Psoas muscle (tissue), 8 donors: ENCODE measurements around the gene STX4. TPM values are rescaled to one million over a fixed set of nuclear protein-coding genes. Genes with fewer than 3 reads are reported as not detected.

Experiments
- ATAC-seq, 4 donors: fragments of 200-7000 bp; cut with Tn5 transposase; one replicate each; pipeline ENCODE4 v1.9.1; 2020; ENCODE audit warnings: moderate library complexity in 3 of 4, mild to moderate bottlenecking in 2 of 4
- DNase-seq, 2 donors: peaks; one replicate each; pipeline ENCODE4 v3.0.0-alpha.2; 2020
- H3K27ac ChIP-seq: fragments of 200-600 bp; one replicate; pipeline ENCODE4 v1.8.0; 2022
- H3K27me3 ChIP-seq, 3 donors: fragments of 200-600 bp in 1 of 3; one replicate each; pipeline versions ENCODE4 v1.6.1 to v1.8.0; 2013 to 2022; ENCODE audit warnings: low read length in 2 of 3, mild to moderate bottlenecking in 2 of 3, moderate library complexity in 1 of 3; ENCODE audit not compliant: insufficient read depth in 3 of 3
- H3K36me3 ChIP-seq, 2 donors: fragments of 200-600 bp in 1 of 2; one replicate each; pipeline versions ENCODE4 v1.6.1 to v1.8.0; 2013 to 2022; ENCODE audit warnings: low read depth in 1 of 2, mild to moderate bottlenecking in 1 of 2, moderate library complexity in 1 of 2; ENCODE audit not compliant: insufficient read depth in 1 of 2
- H3K4me1 ChIP-seq: fragments of 200-600 bp; one replicate; pipeline ENCODE4 v1.8.0; 2022
- H3K4me3 ChIP-seq: fragments of 200-600 bp; one replicate; pipeline ENCODE4 v1.8.0; 2022; ENCODE audit warnings: mild to moderate bottlenecking
- H3K9me3 ChIP-seq: fragments of 200-600 bp; one replicate; pipeline ENCODE4 v1.8.0; 2022
- WGBS, 3 donors: extraction: QIAGEN DNeasy Blood & Tissue Kit; methylation state at CpG; one replicate each; pipeline versions ENCODE4 v1.1.6 to v1.1.7; 2013; 5-methylcytosine and 5-hydroxymethylcytosine counted together
- intact Hi-C, 2 donors: fragments of 100-400 bp; cut with DNase I; formaldehyde crosslinking; loops; one replicate each; pipeline versions ENCODE4 v1.11.0 to v1.14.2; 2022
- polyA plus RNA-seq, 3 donors: library from polyadenylated mRNA; stranded (reverse); fragments of 200-250 nt; gene quantifications; one replicate each; pipeline ENCODE4 v1.2.3, GENCODE V29; 2013
- total RNA-seq, 4 donors: library from RNA; stranded (reverse); fragmentation: NEBNext Ultra II Directional in 2 of 4; extraction: Animal tissue kit (Norgen Biotek cat#: 25700) in 2 of 4; gene quantifications; one replicate each; pipeline versions ENCODE4 v1.2.1 to v1.2.4, GENCODE V29; 2021 to 2023
- TF ChIP-seq, protein P1 (sequence below): fragments of 200-600 bp; IDR thresholded peaks from one replicate; pipeline ENCODE4 v1.8.0; 2022; ENCODE audit warnings: antibody characterized with exemption
- donor health status: healthy with polysubstance abuse.
- donor health status: DM: no; HTN: no; CAD: no; lungs with moderate emphysema.
- donor health status: Bipolar disorder and iron deficiency.
- donor health status: healthy.
- donor health status: DM: yes; HTN: yes; CAD: no.
- donor health status: DM: no; HTN: no; CAD: no.
- donor health status: DM: no; HTN: no; CAD: no.
- donor health status: DM: yes; HTN: yes; CAD: no.

STX4 gene
- total and polyA plus RNA-seq, 7 donors = 47.6 to 123 (median 57.8) TPM

DNA sequence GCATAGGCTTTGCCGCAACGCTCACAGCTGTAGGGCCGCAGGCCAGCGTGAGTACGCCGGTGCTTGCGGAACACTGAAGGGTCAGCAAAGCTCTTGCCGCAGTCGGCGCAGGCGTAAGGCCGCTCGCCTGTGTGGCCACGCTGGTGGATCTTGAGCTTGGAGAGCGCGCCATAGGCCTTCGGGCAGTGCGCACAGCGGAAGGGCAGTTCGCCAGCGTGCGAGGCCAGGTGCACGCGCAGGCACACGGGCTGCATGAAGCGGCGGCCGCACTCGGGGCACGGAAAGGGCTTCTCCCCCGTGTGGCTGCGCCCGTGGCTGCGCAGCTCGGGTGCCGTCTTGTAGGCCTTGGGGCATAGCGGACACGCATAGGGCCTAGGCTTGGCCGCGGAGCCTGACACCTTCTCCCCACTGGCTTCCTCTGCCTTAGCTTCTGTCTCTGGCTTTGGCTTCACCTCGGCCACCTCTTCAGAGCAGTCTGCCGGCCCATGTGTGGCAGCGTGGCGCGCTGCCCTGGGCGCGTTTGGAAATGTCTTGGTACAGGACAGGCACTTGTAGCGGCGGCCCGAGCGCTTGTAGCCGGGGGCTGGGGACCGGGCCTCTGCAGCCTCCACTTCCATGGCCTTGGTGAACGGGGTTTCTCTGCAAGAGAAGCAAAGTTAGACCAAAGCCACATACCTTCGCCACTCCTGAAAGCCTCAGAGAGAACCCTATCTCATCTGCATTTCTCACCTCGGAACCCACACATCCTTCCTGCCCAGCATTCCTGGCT lies 30.7 kb downstream of the STX4 start:
- Histone ChIP-seq H3K36me3 (peaks cover 0 to 39% of the 10 kb centered on the region in 2 donors), H3K4me3 (no peak overlapping the region), H3K27me3 (no peaks in the 10 kb centered on the region), H3K4me1 (peaks cover 11% of the 10 kb centered on the region), H3K9me3 (no peaks in the 10 kb centered on the region), H3K27ac (peak overlapping the region; percentile 81)
- 89 to 91% (median 91%) methylated on average over 44 to 56 of the region's 56 CpGs for WGBS, 3 donors
- DNase-seq (peak in 1 of 2 donors; percentile 55), ATAC-seq (no peak)
- TF ChIP-seq, protein P1, sequence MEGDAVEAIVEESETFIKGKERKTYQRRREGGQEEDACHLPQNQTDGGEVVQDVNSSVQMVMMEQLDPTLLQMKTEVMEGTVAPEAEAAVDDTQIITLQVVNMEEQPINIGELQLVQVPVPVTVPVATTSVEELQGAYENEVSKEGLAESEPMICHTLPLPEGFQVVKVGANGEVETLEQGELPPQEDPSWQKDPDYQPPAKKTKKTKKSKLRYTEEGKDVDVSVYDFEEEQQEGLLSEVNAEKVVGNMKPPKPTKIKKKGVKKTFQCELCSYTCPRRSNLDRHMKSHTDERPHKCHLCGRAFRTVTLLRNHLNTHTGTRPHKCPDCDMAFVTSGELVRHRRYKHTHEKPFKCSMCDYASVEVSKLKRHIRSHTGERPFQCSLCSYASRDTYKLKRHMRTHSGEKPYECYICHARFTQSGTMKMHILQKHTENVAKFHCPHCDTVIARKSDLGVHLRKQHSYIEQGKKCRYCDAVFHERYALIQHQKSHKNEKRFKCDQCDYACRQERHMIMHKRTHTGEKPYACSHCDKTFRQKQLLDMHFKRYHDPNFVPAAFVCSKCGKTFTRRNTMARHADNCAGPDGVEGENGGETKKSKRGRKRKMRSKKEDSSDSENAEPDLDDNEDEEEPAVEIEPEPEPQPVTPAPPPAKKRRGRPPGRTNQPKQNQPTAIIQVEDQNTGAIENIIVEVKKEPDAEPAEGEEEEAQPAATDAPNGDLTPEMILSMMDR = no peak
- intact Hi-C loops = no loop called here

DNA sequence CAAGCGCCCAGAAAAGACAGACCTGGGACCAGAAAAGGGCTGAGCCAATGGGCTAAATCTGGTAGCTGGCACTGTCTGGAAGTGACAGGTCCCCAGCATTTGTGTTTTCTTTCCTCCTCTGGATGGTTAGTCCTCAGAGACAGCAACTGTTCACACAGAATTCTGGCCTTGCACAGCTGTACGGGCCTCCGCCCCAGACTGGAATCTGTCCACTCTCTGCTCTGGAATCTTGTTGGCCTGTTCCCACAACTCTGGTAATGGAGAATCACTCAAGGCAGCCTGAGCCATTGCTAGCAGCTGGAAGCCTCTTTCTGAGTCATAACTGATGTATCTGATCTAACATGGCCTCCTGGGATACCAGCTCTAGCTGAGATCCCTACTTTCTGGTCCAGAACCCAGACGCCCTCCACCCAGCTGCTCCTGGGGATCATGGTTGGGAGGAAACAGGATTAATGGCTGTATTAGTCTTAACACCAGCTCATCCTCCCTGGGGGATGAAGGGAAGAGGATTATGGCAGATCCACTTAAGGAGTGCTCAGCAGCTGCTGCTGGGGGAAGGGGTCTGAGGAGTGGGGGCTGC lies 31.6 kb downstream of the STX4 start:
- H3K4me1 ChIP-seq = peaks cover 11% of the 10 kb centered on the region
- ATAC-seq = peak; percentile 92 to 97 (median 94)
- no peaks in the 10 kb centered on the region for H3K9me3 ChIP-seq
- DNase-seq = peak; percentile 80 to 84
- no peak overlapping the region for H3K4me3 ChIP-seq
- 25 to 34% (median 26%) methylated on average over 4 of the region's 4 CpGs for WGBS, 3 donors
- peaks cover 0 to 34% of the 10 kb centered on the region in 2 donors for H3K36me3 ChIP-seq
- intact Hi-C loops = no loop called here
- TF ChIP-seq, protein P1 = no peak
- peak overlapping the region; percentile 81 for H3K27ac ChIP-seq
- H3K27me3 ChIP-seq = no peaks in the 10 kb centered on the region

DNA sequence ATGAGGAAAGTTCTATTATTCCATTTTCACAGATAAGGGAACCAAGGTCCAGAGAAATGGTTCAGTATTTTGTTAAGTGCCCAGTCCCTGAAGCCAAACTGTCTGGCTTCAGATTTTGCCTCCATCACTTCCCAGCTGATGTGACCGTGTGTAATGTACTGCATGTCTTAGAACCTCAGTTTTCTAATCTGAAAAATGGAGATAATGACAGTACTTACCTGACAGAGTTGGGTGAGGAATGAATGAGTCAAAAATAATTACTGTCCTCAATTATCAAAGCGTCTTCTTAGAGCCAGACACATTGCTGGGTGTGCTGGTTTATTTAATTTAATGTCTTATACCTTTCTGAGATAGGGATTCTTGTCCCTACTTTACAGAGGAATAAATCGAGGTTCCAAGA lies 34.0 kb downstream of the STX4 start:
- no peaks in the 10 kb centered on the region for H3K27me3 ChIP-seq
- no peaks in the 10 kb centered on the region for H3K9me3 ChIP-seq
- TF ChIP-seq, protein P1 = no peak
- no peak overlapping the region for H3K4me3 ChIP-seq
- peaks cover 15% of the 10 kb centered on the region for H3K4me1 ChIP-seq
- H3K36me3 ChIP-seq = peaks cover 0 to 10% of the 10 kb centered on the region in 2 donors
- intact Hi-C loops = no loop called here
- WGBS, 3 donors = 91 to 96% (median 94%) methylated on average over 3 of the region's 3 CpGs
- no peak for ATAC-seq
- DNase-seq = no peak
- no peak overlapping the region for H3K27ac ChIP-seq

DNA sequence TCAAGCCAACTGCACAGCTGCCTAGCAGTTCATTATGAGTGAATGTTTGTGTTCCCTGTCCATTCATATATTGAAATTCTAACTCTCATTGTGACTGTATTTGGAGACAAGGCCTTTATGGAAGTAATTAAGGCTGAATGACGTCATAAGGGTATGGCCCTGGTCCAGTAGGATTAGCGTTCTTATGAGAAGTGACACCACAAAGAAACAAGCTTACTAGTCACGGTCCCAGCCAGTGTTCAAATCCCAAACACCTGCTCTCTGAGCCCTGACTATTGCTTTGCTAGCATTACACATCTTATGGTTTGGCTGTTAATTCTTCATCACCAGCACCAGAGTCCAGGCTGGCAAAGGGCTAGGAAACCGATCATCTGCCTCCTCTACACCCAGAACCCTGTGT lies 38.5 kb downstream of the STX4 start:
- WGBS, 3 donors = 10 to 13% (median 12%) methylated on average over 4 of the region's 4 CpGs
- Histone ChIP-seq H3K4me3 (peak overlapping the region; percentile 93), H3K4me1 (peaks cover 20% of the 10 kb centered on the region), H3K36me3 (peaks cover 0 to 15% of the 10 kb centered on the region in 2 donors), H3K9me3 (no peaks in the 10 kb centered on the region), H3K27me3 (no peaks in the 10 kb centered on the region), H3K27ac (peak overlapping the region; percentile 97)
- TF ChIP-seq, protein P1 = no peak
- no peak for ATAC-seq
- no peak for DNase-seq
- intact Hi-C loops = loop anchor here (2.0 kb wide), 2 partner anchors 37 to 39 kb away; partner anchors contain the start of gene STX4 (in 1 of the 2)
